Mammary epithelial cell (primary cell): ENCODE data around the gene DDX10.

ENCODE experiments used
- EZH2 ChIP-seq: IDR thresholded peaks from 2 replicates; pipeline ENCODE4 v1.6.1; 2012; ENCODE audit warnings: low read length, inconsistent platforms, borderline replicate concordance
- TF ChIP-seq, protein P1 (sequence below), 2 donors: IDR thresholded peaks in 1 of 2; conservative IDR thresholded peaks in 1 of 2; 2 replicates each; pipeline ENCODE4 v1.5.1; 2011 to 2012; ENCODE audit warnings: inconsistent platforms in 2 of 2, low read length in 2 of 2, mild to moderate bottlenecking in 2 of 2, control low read depth in 1 of 2, low read depth in 1 of 2; ENCODE audit not compliant: insufficient read depth in 1 of 2; ENCODE audit errors: extremely low read depth in 1 of 2

DNA sequence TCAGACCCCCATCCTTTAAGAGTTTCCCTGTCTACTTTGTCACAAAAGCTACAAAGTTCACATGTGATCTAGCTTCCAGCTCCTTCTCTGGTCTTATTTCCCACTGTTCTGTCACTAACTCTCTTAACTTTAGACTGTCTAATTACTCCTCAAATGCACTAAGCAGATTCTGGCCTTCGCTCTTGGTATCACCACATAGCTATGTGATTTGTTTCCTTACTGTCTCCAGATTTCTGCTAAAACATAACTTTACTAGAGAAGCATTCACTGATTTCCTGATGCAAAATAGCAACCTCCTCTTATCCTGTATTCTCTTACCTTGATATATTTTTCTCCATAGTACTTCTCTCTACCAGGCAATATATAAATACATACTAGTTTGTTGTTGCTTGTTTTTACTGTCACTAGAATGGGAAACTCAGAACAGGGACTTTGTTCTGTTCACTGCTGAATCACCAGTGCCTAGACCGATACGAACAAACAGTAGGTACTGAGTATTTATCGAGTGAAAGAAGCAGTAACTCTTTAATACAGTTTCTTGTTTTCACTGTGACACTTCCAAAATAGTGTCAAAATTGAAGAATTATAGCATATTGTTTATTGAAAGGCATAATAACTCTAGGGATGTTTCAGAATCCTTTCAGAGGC lies 205.6 kb downstream of the DDX10 start:
- TF ChIP-seq, protein P1, sequence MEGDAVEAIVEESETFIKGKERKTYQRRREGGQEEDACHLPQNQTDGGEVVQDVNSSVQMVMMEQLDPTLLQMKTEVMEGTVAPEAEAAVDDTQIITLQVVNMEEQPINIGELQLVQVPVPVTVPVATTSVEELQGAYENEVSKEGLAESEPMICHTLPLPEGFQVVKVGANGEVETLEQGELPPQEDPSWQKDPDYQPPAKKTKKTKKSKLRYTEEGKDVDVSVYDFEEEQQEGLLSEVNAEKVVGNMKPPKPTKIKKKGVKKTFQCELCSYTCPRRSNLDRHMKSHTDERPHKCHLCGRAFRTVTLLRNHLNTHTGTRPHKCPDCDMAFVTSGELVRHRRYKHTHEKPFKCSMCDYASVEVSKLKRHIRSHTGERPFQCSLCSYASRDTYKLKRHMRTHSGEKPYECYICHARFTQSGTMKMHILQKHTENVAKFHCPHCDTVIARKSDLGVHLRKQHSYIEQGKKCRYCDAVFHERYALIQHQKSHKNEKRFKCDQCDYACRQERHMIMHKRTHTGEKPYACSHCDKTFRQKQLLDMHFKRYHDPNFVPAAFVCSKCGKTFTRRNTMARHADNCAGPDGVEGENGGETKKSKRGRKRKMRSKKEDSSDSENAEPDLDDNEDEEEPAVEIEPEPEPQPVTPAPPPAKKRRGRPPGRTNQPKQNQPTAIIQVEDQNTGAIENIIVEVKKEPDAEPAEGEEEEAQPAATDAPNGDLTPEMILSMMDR (conservative IDR thresholded peaks at IDR 0.05 in 1 of 2, IDR thresholded peaks at IDR 0.05 in 1 of 2; ENCODE audit: extremely low read depth in 1 of 2, insufficient read depth in 1 of 2, low read depth in 1 of 2, low read length in 2 of 2), result no peak
- no peak for TF ChIP-seq EZH2
